SK-N-SH (cell line): ENCODE results near the gene PNLDC1. TPM values are rescaled to one million over a fixed set of nuclear protein-coding genes. Genes with fewer than 3 reads are reported as not detected.

Source experiments
- CTCF ChIA-PET: fragments of 300-600, 350-600 bp; formaldehyde crosslinking; extraction: SDS; loops from one replicate; lab custom pipeline; 2021; lab: Yijun Ruan, JAX
- POLR2A ChIA-PET: fragments of 350-600 bp; sonication (Branson Sonifier 250); formaldehyde crosslinking; extraction: SDS; loops from one replicate; lab custom pipeline; 2020; ENCODE audit warnings: antibody characterized with exemption, inconsistent platforms; lab: Yijun Ruan, JAX
- DNase-seq: peaks from one replicate; pipeline ENCODE4 v3.0.0; 2012
- H2AFZ ChIP-seq: fragments of 200-600 bp; sonication (generic); 2 replicates; pipeline ENCODE4 v1.8.1; 2016; ENCODE audit warnings: antibody characterized with exemption, mild to moderate bottlenecking, low read depth
- H3F3A ChIP-seq: fragments of 200-600 bp; sonication (generic); replicated peaks from 2 replicates; pipeline ENCODE3; 2016; ENCODE audit warnings: antibody characterized with exemption, mild to moderate bottlenecking; ENCODE audit not compliant: insufficient read depth
- H3K27ac ChIP-seq, 2 experiments: fragments of 200-500 bp in 1 of 2; fragments of 200-600 bp in 1 of 2; sonication (Bioruptor generic) in 1 of 2; sonication (generic), shearing (Covaris generic) in 1 of 2; 2 replicates each; pipeline versions ENCODE4 v1.5.1 to v1.6.1; 2014 to 2016; ENCODE audit warnings: low read depth in 2 of 2, inconsistent platforms in 1 of 2, low read length in 1 of 2, mild to moderate bottlenecking in 1 of 2, mixed read lengths in 1 of 2
- H3K27me3 ChIP-seq: fragments of 200-600 bp; sonication (generic), shearing (Covaris generic); 2 replicates; pipeline ENCODE4 v1.6.1; 2016; ENCODE audit warnings: mixed run types; ENCODE audit not compliant: insufficient read depth
- H3K36me3 ChIP-seq, 2 experiments: fragments of 200-500 bp in 1 of 2; fragments of 200-600 bp in 1 of 2; sonication (Bioruptor generic) in 1 of 2; sonication (generic) in 1 of 2; replicated peaks in 1 of 2; 2 replicates each; pipeline versions ENCODE3 to v1.5.1; 2014 to 2016; ENCODE audit warnings: low read length in 1 of 2, mild to moderate bottlenecking in 1 of 2; ENCODE audit not compliant: insufficient read depth in 2 of 2, control insufficient read depth in 1 of 2
- H3K4me1 ChIP-seq, 2 experiments: fragments of 200-500 bp in 1 of 2; fragments of 200-600 bp in 1 of 2; sonication (Bioruptor generic) in 1 of 2; sonication (generic), shearing (Covaris generic) in 1 of 2; 2 replicates each; pipeline versions ENCODE4 v1.5.1 to v1.6.1; 2014 to 2016; ENCODE audit warnings: low read depth in 1 of 2, low read length in 1 of 2, mixed run types in 1 of 2; ENCODE audit not compliant: insufficient read depth in 2 of 2, control insufficient read depth in 1 of 2
- H3K4me2 ChIP-seq: fragments of 200-600 bp; sonication (generic), shearing (Covaris generic); 2 replicates; pipeline ENCODE4 v1.6.1; 2017; ENCODE audit warnings: mixed run types
- H3K4me3 ChIP-seq, 2 experiments: fragments of 200-500 bp in 1 of 2; fragments of 200-600 bp in 1 of 2; sonication (Bioruptor generic) in 1 of 2; sonication (generic), shearing (Covaris generic) in 1 of 2; 2 replicates each; pipeline versions ENCODE4 v1.5.1 to v1.8.1; 2014 to 2016; ENCODE audit warnings: low read depth in 2 of 2, inconsistent platforms in 1 of 2, low read length in 1 of 2, mild to moderate bottlenecking in 1 of 2, mixed read lengths in 1 of 2, moderate library complexity in 1 of 2
- H3K79me2 ChIP-seq: fragments of 200-600 bp; sonication (generic); 2 replicates; pipeline ENCODE4 v1.8.1; 2017; ENCODE audit warnings: mild to moderate bottlenecking; ENCODE audit not compliant: insufficient read depth
- H3K9ac ChIP-seq: fragments of 200-600 bp; sonication (generic); 2 replicates; pipeline ENCODE4 v1.6.1; 2017; ENCODE audit warnings: mixed run types
- H3K9me2 ChIP-seq: fragments of 200-600 bp; sonication (generic); 2 replicates; pipeline ENCODE4 v1.6.1; 2017; ENCODE audit warnings: mixed run types
- H3K9me3 ChIP-seq: fragments of 200-600 bp; sonication (generic); 2 replicates; pipeline ENCODE4 v1.6.1; 2017; ENCODE audit warnings: mixed run types, mild to moderate bottlenecking, moderate library complexity
- H4K20me1 ChIP-seq: fragments of 200-600 bp; sonication (generic); 2 replicates; pipeline ENCODE4 v1.6.1; 2017; ENCODE audit warnings: mild to moderate bottlenecking, mixed run types; ENCODE audit not compliant: insufficient read depth
- CHD2 ChIP-seq: fragments of 150-350 bp; IDR thresholded peaks from 2 replicates; pipeline ENCODE4 v1.6.1; 2018; ENCODE audit warnings: low read length; ENCODE audit not compliant: partially characterized antibody
- ELF1 ChIP-seq: IDR thresholded peaks from 2 replicates; pipeline ENCODE4 v1.4.0; 2012
- FOXJ3 ChIP-seq: sonication (generic); formaldehyde crosslinking; IDR thresholded peaks from 2 replicates; pipeline ENCODE4 v1.5.1; 2020; ENCODE audit warnings: mild to moderate bottlenecking, missing genetic modification reagents
- GABPA ChIP-seq: IDR thresholded peaks from 2 replicates; pipeline ENCODE4 v1.4.0; 2012; ENCODE audit warnings: low read depth, mild to moderate bottlenecking
- IRF3 ChIP-seq: fragments of 150-350 bp; IDR thresholded peaks from 2 replicates; pipeline ENCODE4 v1.6.1; 2016; ENCODE audit warnings: mild to moderate bottlenecking, low read depth, low read length
- MEF2A ChIP-seq: IDR thresholded peaks from 2 replicates; pipeline ENCODE4 v1.4.0; 2012; ENCODE audit warnings: low read depth, borderline replicate concordance
- PBX3 ChIP-seq: IDR thresholded peaks from 2 replicates; pipeline ENCODE4; 2012
- POLR2AphosphoS5 ChIP-seq: IDR thresholded peaks from 2 replicates; pipeline ENCODE4 v1.6.1; 2012; ENCODE audit warnings: low read depth, low read length
- RCOR1 ChIP-seq: fragments of 150-350 bp; IDR thresholded peaks from 2 replicates; pipeline ENCODE4 v1.6.1; 2017; ENCODE audit warnings: antibody characterized with exemption, low read length
- REST ChIP-seq: IDR thresholded peaks from 2 replicates; pipeline ENCODE4 v1.6.1; 2012; ENCODE audit warnings: mild to moderate bottlenecking, low read depth, low read length, moderate library complexity
- RXRA ChIP-seq: IDR thresholded peaks from 2 replicates; pipeline ENCODE4 v1.4.0; 2012; ENCODE audit warnings: low read depth, mild to moderate bottlenecking, borderline replicate concordance
- SMC3 ChIP-seq: IDR thresholded peaks from 2 replicates; pipeline ENCODE4 v1.6.1; 2012; ENCODE audit warnings: low read depth, low read length, improper control_type of control experiment
- WGBS: methylation state at CpG from one replicate; pipeline ENCODE4 v1.1.6; 2017; ENCODE audit warnings: low lambda C conversion rate; 5-methylcytosine and 5-hydroxymethylcytosine counted together
- polyA plus RNA-seq, 3 experiments: library from polyadenylated mRNA; depleted of rRNA; stranded (reverse); fragments of >200 nt; gene quantifications; 2 replicates each; pipeline ENCODE4 v1.2.3, GENCODE V29; 2012
- TF ChIP-seq, protein P1 (sequence below): IDR thresholded peaks from 2 replicates; pipeline ENCODE4 v1.4.0; 2012; ENCODE audit warnings: low read depth
- TF ChIP-seq, protein P2 (sequence below): fragments of 150-350 bp; IDR thresholded peaks from 2 replicates; pipeline ENCODE4 v1.6.1; 2017; ENCODE audit warnings: antibody characterized with exemption, low read length, low read depth, borderline replicate concordance

The PNLDC1 gene
- polyA plus RNA-seq, 1 of the 3 experiments (the other 2 are of a cell fraction), result not detected

GRCh38 chr6:159797554-159797953, 2.5 kb upstream of the PNLDC1 start:
- no peaks in the 10 kb centered on the region for H4K20me1 ChIP-seq

More at GRCh38 chr6:159797554-159797953, 2.5 kb upstream of the PNLDC1 start:
- Histone ChIP-seq H3K9me3 (no peaks in the 10 kb centered on the region), H3K27ac (no peak overlapping the region), H3K9ac (no peak overlapping the region), H3K79me2 (peaks cover 34% of the 10 kb centered on the region), H3K27me3 (no peaks in the 10 kb centered on the region), H2AFZ (no peak overlapping the region), H3K4me3 (no peak overlapping the region), H3K4me1 (no peaks in the 10 kb centered on the region), H3K36me3 (peaks cover 36 to 44% of the 10 kb centered on the region in 2 experiments), H3K4me2 (no peak overlapping the region), H3F3A (peaks cover 8% of the 10 kb centered on the region), H3K9me2 (no peaks in the 10 kb centered on the region)
- WGBS, result 7% methylated on average over 1 of the region's 1 CpG
- ChIA-PET POLR2A (no interaction called here), CTCF (no interaction called here)
- no peak for DNase-seq
- no peak for TF ChIP-seq GABPA
- no peak for TF ChIP-seq POLR2AphosphoS5
- TF ChIP-seq, protein P1, sequence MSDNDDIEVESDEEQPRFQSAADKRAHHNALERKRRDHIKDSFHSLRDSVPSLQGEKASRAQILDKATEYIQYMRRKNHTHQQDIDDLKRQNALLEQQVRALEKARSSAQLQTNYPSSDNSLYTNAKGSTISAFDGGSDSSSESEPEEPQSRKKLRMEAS, result no peak
- no peak for TF ChIP-seq MEF2A
- TF ChIP-seq ELF1, result no peak
- TF ChIP-seq FOXJ3 (CRISPR knock-in tag), result no peak
- no peak for TF ChIP-seq PBX3
- TF ChIP-seq CHD2, result no peak
- no peak for TF ChIP-seq REST
- TF ChIP-seq, protein P2, sequence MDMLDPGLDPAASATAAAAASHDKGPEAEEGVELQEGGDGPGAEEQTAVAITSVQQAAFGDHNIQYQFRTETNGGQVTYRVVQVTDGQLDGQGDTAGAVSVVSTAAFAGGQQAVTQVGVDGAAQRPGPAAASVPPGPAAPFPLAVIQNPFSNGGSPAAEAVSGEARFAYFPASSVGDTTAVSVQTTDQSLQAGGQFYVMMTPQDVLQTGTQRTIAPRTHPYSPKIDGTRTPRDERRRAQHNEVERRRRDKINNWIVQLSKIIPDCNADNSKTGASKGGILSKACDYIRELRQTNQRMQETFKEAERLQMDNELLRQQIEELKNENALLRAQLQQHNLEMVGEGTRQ, result no peak
- TF ChIP-seq RXRA, result no peak
- no peak for TF ChIP-seq IRF3
- TF ChIP-seq SMC3, result no peak
- TF ChIP-seq RCOR1, result no peak
